ENCODE data around the gene MAP4K5. TPM values are rescaled to one million over a fixed set of nuclear protein-coding genes. Genes with fewer than 3 reads are reported as not detected.

Gene MAP4K5
- total RNA-seq, 1 experiment from 2014 or later, result 42.7 TPM

GRCh38 chr14:50375760-50376159, 156.6 kb downstream of the MAP4K5 start:
- Histone ChIP-seq H3K56ac (ENCODE audit: insufficient read length, low read depth, low read length) (no peak overlapping the region), H3K4me1 (ENCODE audit: insufficient read depth, low read length) (no peaks in the 10 kb centered on the region), H4K8ac (replicated peaks; ENCODE audit: insufficient read length, low read depth, low read length) (no peak overlapping the region), H2BK120ac (ENCODE audit: low read depth, low read length, poor library complexity, severe bottlenecking) (no peak overlapping the region), H2BK20ac (ENCODE audit: low read depth, low read length, poor library complexity, severe bottlenecking) (no peak overlapping the region), H3K27ac (ENCODE audit: insufficient read length, low read depth, low read length) (no peak overlapping the region), H3K4me2 (ENCODE audit: insufficient read depth, insufficient read length, low read length) (no peak overlapping the region), H3K23me2 (ENCODE audit: insufficient read length, low read depth, low read length, poor library complexity, severe bottlenecking) (no peaks in the 10 kb centered on the region), H3K4ac (ENCODE audit: low read depth, low read length) (no peak overlapping the region), H3T11ph (ENCODE audit: low read length) (no peak overlapping the region), H2BK5ac (ENCODE audit: insufficient read length, low read length) (no peak overlapping the region), H3K9ac (ENCODE audit: extremely low read depth, insufficient read length, low read length) (no peak overlapping the region), H3K9me3 (ENCODE audit: control insufficient read depth, low read depth, low read length) (no peaks in the 10 kb centered on the region), H3K79me2 (ENCODE audit: insufficient read depth, low read length) (no peaks in the 10 kb centered on the region), H2BK12ac (ENCODE audit: insufficient read length, low read depth, low read length) (no peak overlapping the region), H3K14ac (ENCODE audit: insufficient read depth, low read length) (no peak overlapping the region), H2AK5ac (ENCODE audit: insufficient read length, low read length) (no peak overlapping the region), H4K20me1 (ENCODE audit: control insufficient read depth, insufficient read depth, insufficient read length) (no peaks in the 10 kb centered on the region), H3K79me1 (ENCODE audit: insufficient read depth, low read depth, low read length, poor library complexity, severe bottlenecking) (no peaks in the 10 kb centered on the region), H2AFZ (ENCODE audit: low read length) (no peak overlapping the region), H4K91ac (ENCODE audit: insufficient read length, low read depth, low read length) (no peak overlapping the region), H3K18ac (ENCODE audit: insufficient read length, low read depth, low read length) (no peak overlapping the region), H3K23ac (ENCODE audit: insufficient read length, low read depth, low read length) (no peak overlapping the region), H2BK15ac (ENCODE audit: low read depth, low read length) (no peak overlapping the region), H3K27me3 (ENCODE audit: insufficient read depth, low read length) (no peaks in the 10 kb centered on the region), H4K5ac (ENCODE audit: insufficient read length, low read depth, low read length) (no peak overlapping the region)
- TF ChIP-seq CTCF (conservative IDR thresholded peaks at IDR 0.05), result no peak
- H3K9me3 Mint-ChIP-seq, result no peaks in the 10 kb centered on the region
- WGBS (ENCODE audit: extremely low coverage, insufficient read length, low lambda C conversion rate), result no CpG with 5 or more reads among the region's 5 CpGs
- H3K27me3 Mint-ChIP-seq (ENCODE audit: low read depth), result peaks cover 4% of the 10 kb centered on the region; the same call in 1 of the 2 replicates
- H3K36me3 Mint-ChIP-seq (ENCODE audit: insufficient read depth in 1 of 3, low read depth in 3 of 3), result no peaks in the 10 kb centered on the region
- no peaks in the 10 kb centered on the region for H3K4me1 Mint-ChIP-seq
- no peak for DNase-seq
- no peak overlapping the region for H3K27ac Mint-ChIP-seq
- H3K4me3 Mint-ChIP-seq, result no peak overlapping the region

Data from H9 (cell line).